Hepatocyte (in vitro differentiated cells): Measurements from ENCODE around the gene UGGT2. TPM values are rescaled to one million over a fixed set of nuclear protein-coding genes. Genes with fewer than 3 reads are reported as not detected.
"Not testable (repeated sequence)": the region's sequence is repeated elsewhere in the genome, so short reads cannot be mapped to it uniquely, and the experiment has no call there.

Experiments used
- DNase-seq: peaks from one replicate; pipeline ENCODE4 v3.0.0-alpha.2; 2016; ENCODE audit warnings: low spot score
- H2AFZ ChIP-seq: fragments of 200-600 bp; sonication (generic); 2 replicates; pipeline ENCODE4 v1.6.0; 2016; ENCODE audit warnings: antibody characterized with exemption, mild to moderate bottlenecking
- H3K27ac ChIP-seq: fragments of 200-600 bp; sonication (generic); 2 replicates; pipeline ENCODE4 v1.5.1; 2016; ENCODE audit warnings: mild to moderate bottlenecking
- H3K27me3 ChIP-seq: fragments of 200-600 bp; sonication (generic); 2 replicates; pipeline ENCODE4 v1.6.1; 2016
- H3K36me3 ChIP-seq: fragments of 200-600 bp; sonication (generic); replicated peaks from 2 replicates; pipeline ENCODE4 v1.5.1; 2016; ENCODE audit warnings: low read depth; ENCODE audit not compliant: insufficient read depth
- H3K4me1 ChIP-seq: fragments of 200-600 bp; sonication (generic); 2 replicates; pipeline ENCODE4 v1.5.1; 2016; ENCODE audit warnings: mild to moderate bottlenecking, moderate library complexity; ENCODE audit not compliant: insufficient read depth
- H3K4me2 ChIP-seq: fragments of 200-600 bp; sonication (generic); 2 replicates; pipeline ENCODE4 v1.6.0; 2016
- H3K4me3 ChIP-seq: fragments of 200-600 bp; sonication (generic); 2 replicates; pipeline ENCODE4 v1.5.1; 2016; ENCODE audit warnings: mild to moderate bottlenecking
- H3K79me2 ChIP-seq: fragments of 200-600 bp; sonication (generic); 2 replicates; pipeline ENCODE4 v1.6.0; 2017; ENCODE audit warnings: mild to moderate bottlenecking
- H3K9me2 ChIP-seq: fragments of 200-600 bp; sonication (generic); replicated peaks from 2 replicates; pipeline ENCODE4 v1.6.0; 2017; ENCODE audit warnings: mild to moderate bottlenecking; ENCODE audit not compliant: insufficient read depth
- H3K9me3 ChIP-seq: fragments of 200-600 bp; sonication (generic); 2 replicates; pipeline ENCODE4 v1.5.1; 2016; ENCODE audit warnings: low read depth, mild to moderate bottlenecking
- H4K20me1 ChIP-seq: fragments of 200-600 bp; sonication (generic); 2 replicates; pipeline ENCODE4 v1.6.0; 2016; ENCODE audit warnings: mild to moderate bottlenecking; ENCODE audit not compliant: insufficient read depth, poor library complexity, severe bottlenecking
- CTCF ChIP-seq: fragments of 200-600 bp; sonication (generic); IDR thresholded peaks from 2 replicates; pipeline ENCODE4 v1.5.1; 2016; ENCODE audit warnings: antibody characterized with exemption, mild to moderate bottlenecking; ENCODE audit not compliant: poor library complexity
- EZH2 ChIP-seq: fragments of 200-600 bp; sonication (generic); IDR thresholded peaks from 2 replicates; pipeline ENCODE4 v1.6.1; 2016; ENCODE audit warnings: antibody characterized with exemption, mild to moderate bottlenecking, borderline replicate concordance
- EZH2phosphoT487 ChIP-seq: fragments of 200-600 bp; sonication (generic); IDR thresholded peaks from one replicate; pipeline ENCODE4 v1.6.1; 2018; ENCODE audit warnings: antibody characterized with exemption, mild to moderate bottlenecking, low read depth, moderate library complexity; ENCODE audit not compliant: unreplicated experiment, severe bottlenecking
- WGBS: methylation state at CpG from one replicate; pipeline ENCODE4 v1.1.6; 2016; ENCODE audit warnings: low lambda C conversion rate; ENCODE audit errors: missing lambda C conversion rate; 5-methylcytosine and 5-hydroxymethylcytosine counted together
- polyA plus RNA-seq: library from polyadenylated mRNA; unstranded; fragments of >200 nt; fragmentation: Nextera tagmentation; extraction: Ambion mirVana; gene quantifications from 2 replicates; pipeline ENCODE4 v1.2.1, GENCODE V29; 2016
- total RNA-seq: library from RNA; depleted of rRNA; stranded (reverse); fragments of >200 nt; gene quantifications from 2 replicates; pipeline ENCODE4 v1.2.3, GENCODE V29; 2014

UGGT2 gene
- total and polyA plus RNA-seq, 2 experiments from 2014 or later = 23.6 to 60.3 TPM

GRCh38 chr13:95784161-95784899 is 268.9 kb downstream of the UGGT2 start:
- no peak overlapping the region for H3K4me2 ChIP-seq
- TF ChIP-seq EZH2 = no peak
- no peak for TF ChIP-seq CTCF
- TF ChIP-seq EZH2phosphoT487 = no peak

GRCh38 chr13:95783747-95784146 is 269.5 kb downstream of the UGGT2 start:
- DNase-seq = no peak
- peaks cover 2% of the 10 kb centered on the region for H3K79me2 ChIP-seq
- H2AFZ ChIP-seq = no peak overlapping the region
- H4K20me1 ChIP-seq = no peaks in the 10 kb centered on the region
- no peaks in the 10 kb centered on the region for H3K36me3 ChIP-seq
- peaks cover 5% of the 10 kb centered on the region for H3K4me1 ChIP-seq
- no peaks in the 10 kb centered on the region for H3K27me3 ChIP-seq
- peak overlapping the region; percentile 73 for H3K27ac ChIP-seq
- H3K4me2 ChIP-seq = no peak overlapping the region
- 87% methylated on average over 5 of the region's 5 CpGs for WGBS
- H3K9me2 ChIP-seq = no peaks in the 10 kb centered on the region
- H3K4me3 ChIP-seq = no peak overlapping the region
- TF ChIP-seq EZH2 (no peak), EZH2phosphoT487 (no peak)
- no peaks in the 10 kb centered on the region for H3K9me3 ChIP-seq

More at GRCh38 chr13:95784161-95784899, 268.9 kb downstream of the UGGT2 start:
- Histone ChIP-seq H3K79me2 (peaks cover 2% of the 10 kb centered on the region), H4K20me1 (no peaks in the 10 kb centered on the region), H3K27ac (peak overlapping the region; percentile 73), H3K9me3 (no peaks in the 10 kb centered on the region), H3K36me3 (no peaks in the 10 kb centered on the region), H3K9me2 (no peaks in the 10 kb centered on the region), H3K27me3 (no peaks in the 10 kb centered on the region), H2AFZ (no peak overlapping the region), H3K4me3 (no peak overlapping the region), H3K4me1 (peaks cover 5% of the 10 kb centered on the region)
- peak; percentile 56 for DNase-seq
- 61% methylated on average over 6 of the region's 6 CpGs for WGBS

- not testable (repeated sequence) for H2AFZ ChIP-seq, H3K4me1 ChIP-seq, DNase-seq, H4K20me1 ChIP-seq, H3K36me3 ChIP-seq, H3K4me2 ChIP-seq, H3K79me2 ChIP-seq, H3K27me3 ChIP-seq, H3K9me3 ChIP-seq, H3K9me2 ChIP-seq, H3K27ac ChIP-seq, H3K4me3 ChIP-seq
- WGBS = 100% methylated on average over 1 of the region's 1 CpG
Observed at GRCh38 chr13:95781940-95782339, 271.3 kb downstream of the UGGT2 start.

- Histone ChIP-seq H3K9me3 (no peaks in the 10 kb centered on the region), H3K79me2 (peaks cover 2% of the 10 kb centered on the region), H2AFZ (no peak overlapping the region), H3K4me1 (peaks cover 5% of the 10 kb centered on the region), H4K20me1 (no peaks in the 10 kb centered on the region), H3K9me2 (no peaks in the 10 kb centered on the region), H3K36me3 (peaks cover 3% of the 10 kb centered on the region), H3K27ac (no peak overlapping the region), H3K27me3 (no peaks in the 10 kb centered on the region), H3K4me3 (no peak overlapping the region), H3K4me2 (no peak overlapping the region)
- no peak for TF ChIP-seq CTCF
- TF ChIP-seq EZH2 = no peak
- no peak for TF ChIP-seq EZH2phosphoT487
- 84% methylated on average over 6 of the region's 6 CpGs for WGBS
- DNase-seq = no peak
Observed at GRCh38 chr13:95781016-95781415, 272.2 kb downstream of the UGGT2 start.
